RPMI7951 (cell line): Measurements from ENCODE around the gene RBFOX1. TPM values are rescaled to one million over a fixed set of nuclear protein-coding genes. Genes with fewer than 3 reads are reported as not detected.

Experiments used
- DNase-seq: peaks from one replicate; pipeline ENCODE4 v3.0.0-alpha.2; 2012; ENCODE audit warnings: low read depth
- total RNA-seq: library from RNA; depleted of rRNA; stranded (reverse); fragments of >200 nt; shearing (Covaris generic); gene quantifications from 2 replicates; pipeline ENCODE4 v1.2.3, GENCODE V29; 2014

RBFOX1 gene
- total RNA-seq, 1 experiment from 2014 or later, result under 0.01 TPM

- DNase-seq, result no peak
These were observed 87.4 kb downstream of the RBFOX1 start for GRCh38 chr16:7420079-7420478.

- no peak for DNase-seq
These were observed 88.2 kb downstream of the RBFOX1 start for GRCh38 chr16:7420843-7421242.

- DNase-seq, result no peak
These were observed 88.9 kb downstream of the RBFOX1 start for GRCh38 chr16:7421578-7421977.

- no peak for DNase-seq
These were observed 89.6 kb downstream of the RBFOX1 start for GRCh38 chr16:7422036-7422888.

- DNase-seq, result no peak
These were observed 90.9 kb downstream of the RBFOX1 start for GRCh38 chr16:7423434-7424044.

GRCh38 chr16:7426161-7426560 is 93.5 kb downstream of the RBFOX1 start:
- DNase-seq, result no peak

GRCh38 chr16:7431723-7432122 is 99.1 kb downstream of the RBFOX1 start:
- no peak for DNase-seq

GRCh38 chr16:7436306-7436705 is 103.7 kb downstream of the RBFOX1 start:
- DNase-seq, result no peak

GRCh38 chr16:7437135-7437804 is 104.6 kb downstream of the RBFOX1 start:
- no peak for DNase-seq

GRCh38 chr16:7437843-7438242 is 105.2 kb downstream of the RBFOX1 start:
- no peak for DNase-seq

GRCh38 chr16:7438601-7439000 is 106.0 kb downstream of the RBFOX1 start:
- no peak for DNase-seq

GRCh38 chr16:7439518-7439917 is 106.9 kb downstream of the RBFOX1 start:
- DNase-seq, result no peak

- no peak for DNase-seq
These were observed 108.3 kb downstream of the RBFOX1 start for GRCh38 chr16:7440886-7441400.

GRCh38 chr16:7442050-7442449 is 109.4 kb downstream of the RBFOX1 start:
- DNase-seq, result no peak

- DNase-seq, result no peak
These were observed 110.5 kb downstream of the RBFOX1 start for GRCh38 chr16:7443142-7443541.

- DNase-seq, result no peak
These were observed 111.2 kb downstream of the RBFOX1 start for GRCh38 chr16:7443648-7444365.

- DNase-seq, result no peak
These were observed 116.7 kb downstream of the RBFOX1 start for GRCh38 chr16:7449306-7449705.

GRCh38 chr16:7449808-7450207 is 117.2 kb downstream of the RBFOX1 start:
- no peak for DNase-seq

GRCh38 chr16:7450440-7450839 is 117.8 kb downstream of the RBFOX1 start:
- no peak for DNase-seq

- DNase-seq, result no peak
These were observed 119.4 kb downstream of the RBFOX1 start for GRCh38 chr16:7452090-7452489.

- DNase-seq, result no peak
These were observed 123.6 kb downstream of the RBFOX1 start for GRCh38 chr16:7456211-7456610.

- DNase-seq, result no peak
These were observed 125.5 kb downstream of the RBFOX1 start for GRCh38 chr16:7458144-7458543.
